Liver (tissue), 9 donors: ENCODE measurements around the gene TRIML1. TPM values are rescaled to one million over a fixed set of nuclear protein-coding genes. Genes with fewer than 3 reads are reported as not detected.

Experiments
- DNase-seq: peaks from one replicate; pipeline ENCODE4 v3.0.0-alpha.2; 2017; ENCODE audit warnings: low spot score
- H3K27ac ChIP-seq, 2 donors: one replicate each; pipeline ENCODE4 v1.7.0; 2013; ENCODE audit warnings: inconsistent platforms in 2 of 2, low read length in 2 of 2, control low read depth in 1 of 2, low read depth in 1 of 2, mild to moderate bottlenecking in 1 of 2
- H3K27me3 ChIP-seq, 4 donors: one replicate each; pipeline versions ENCODE4 v1.6.1 to v1.7.0; 2013; ENCODE audit warnings: low read length in 3 of 4, inconsistent platforms in 1 of 4, mild to moderate bottlenecking in 1 of 4, moderate library complexity in 1 of 4; ENCODE audit not compliant: control insufficient read depth in 4 of 4, insufficient read depth in 4 of 4
- H3K36me3 ChIP-seq, 4 donors: one replicate each; pipeline versions ENCODE4 v1.6.1 to v1.7.0; 2013; ENCODE audit warnings: low read length in 3 of 4, mild to moderate bottlenecking in 3 of 4, low read depth in 1 of 4, moderate library complexity in 1 of 4; ENCODE audit not compliant: control insufficient read depth in 4 of 4, insufficient read depth in 3 of 4
- H3K4me1 ChIP-seq, 4 donors: one replicate each; pipeline versions ENCODE4 v1.6.1 to v1.7.0; 2013; ENCODE audit warnings: low read length in 3 of 4, mild to moderate bottlenecking in 3 of 4, moderate library complexity in 1 of 4; ENCODE audit not compliant: control insufficient read depth in 4 of 4, insufficient read depth in 4 of 4
- H3K4me3 ChIP-seq, 3 donors: one replicate each; pipeline versions ENCODE4 v1.6.1 to v1.7.0; 2013; ENCODE audit warnings: low read length in 3 of 3, control low read depth in 1 of 3, low read depth in 1 of 3, mild to moderate bottlenecking in 1 of 3
- H3K9ac ChIP-seq, 2 donors: one replicate each; pipeline ENCODE4 v1.7.0; 2013; ENCODE audit warnings: low read length in 2 of 2, mild to moderate bottlenecking in 2 of 2, moderate library complexity in 2 of 2, control low read depth in 1 of 2, low read depth in 1 of 2
- H3K9me3 ChIP-seq, 4 donors: one replicate each; pipeline versions ENCODE4 v1.6.1 to v1.7.0; 2013; ENCODE audit warnings: low read length in 3 of 4; ENCODE audit not compliant: control insufficient read depth in 4 of 4
- FOXA1 ChIP-seq: IDR thresholded peaks from 2 replicates; pipeline ENCODE4 v1.6.1; 2016; ENCODE audit warnings: antibody characterized with exemption
- FOXA2 ChIP-seq: IDR thresholded peaks from 2 replicates; pipeline ENCODE4 v1.6.1; 2016; ENCODE audit warnings: antibody characterized with exemption
- GABPA ChIP-seq, 2 donors: IDR thresholded peaks in 1 of 2; conservative IDR thresholded peaks in 1 of 2; 2 replicates each; pipeline ENCODE4 v1.6.1; 2016; ENCODE audit warnings: antibody characterized with exemption in 2 of 2, mild to moderate bottlenecking in 1 of 2, moderate library complexity in 1 of 2
- HNF4A ChIP-seq, 2 donors: conservative IDR thresholded peaks; 2 replicates each; pipeline ENCODE4 v1.6.1; 2016; ENCODE audit warnings: antibody characterized with exemption in 2 of 2, mild to moderate bottlenecking in 2 of 2
- HNF4G ChIP-seq: IDR thresholded peaks from 2 replicates; pipeline ENCODE4 v1.6.1; 2016; ENCODE audit warnings: antibody characterized with exemption
- JUND ChIP-seq, 2 donors: IDR thresholded peaks; 2 replicates each; pipeline ENCODE4 v1.6.1; 2016; ENCODE audit warnings: antibody characterized with exemption in 2 of 2
- NR2F2 ChIP-seq: IDR thresholded peaks from 2 replicates; pipeline ENCODE4 v1.6.1; 2016; ENCODE audit warnings: antibody characterized with exemption
- RAD21 ChIP-seq, 2 donors: IDR thresholded peaks; 2 replicates each; pipeline ENCODE4 v1.6.1; 2016; ENCODE audit warnings: antibody characterized with exemption in 2 of 2, mild to moderate bottlenecking in 2 of 2
- RXRA ChIP-seq, 2 donors: IDR thresholded peaks; 2 replicates each; pipeline ENCODE4 v1.6.1; 2017 to 2018; ENCODE audit warnings: antibody characterized with exemption in 2 of 2, mild to moderate bottlenecking in 1 of 2
- SP1 ChIP-seq: IDR thresholded peaks from 2 replicates; pipeline ENCODE4 v1.6.1; 2018; ENCODE audit warnings: antibody characterized with exemption, mild to moderate bottlenecking
- YY1 ChIP-seq: IDR thresholded peaks from 2 replicates; pipeline ENCODE4 v1.6.1; 2016; ENCODE audit warnings: antibody characterized with exemption, mild to moderate bottlenecking
- WGBS: extraction: QIAGEN DNeasy Blood & Tissue Kit; methylation state at CpG from one replicate; pipeline ENCODE4 v1.1.7; 2013; 5-methylcytosine and 5-hydroxymethylcytosine counted together
- polyA plus RNA-seq, 2 donors: library from polyadenylated mRNA; stranded (reverse) in 1 of 2; unstranded in 1 of 2; fragments of 200-250 nt in 1 of 2; fragments of >200 nt in 1 of 2; fragmentation: Nextera tagmentation in 1 of 2; extraction: Ambion mirVana in 1 of 2; gene quantifications; one replicate each; pipeline versions ENCODE4 v1.2.1 to v1.2.3, GENCODE V29; 2013 to 2015
- total RNA-seq, 2 donors: library from RNA; depleted of rRNA; stranded (reverse); fragments of >200 nt; gene quantifications; one replicate each; pipeline ENCODE4 v1.2.3, GENCODE V29; 2014
- TF ChIP-seq, protein P1 (sequence below): fragments of 150-350 bp; IDR thresholded peaks from 2 replicates; pipeline ENCODE4 v1.5.1; 2017; ENCODE audit warnings: improper control_type of control experiment, low read depth, low read length; ENCODE audit not compliant: missing input control
- TF ChIP-seq, protein P2 (sequence below): IDR thresholded peaks from 2 replicates; pipeline ENCODE4 v1.6.1; 2016; ENCODE audit warnings: antibody characterized with exemption
- TF ChIP-seq, protein P3 (sequence below): IDR thresholded peaks from 2 replicates; pipeline ENCODE4 v1.6.1; 2016; ENCODE audit warnings: antibody characterized with exemption
- TF ChIP-seq, protein P4 (sequence below): IDR thresholded peaks from 2 replicates; pipeline ENCODE4 v1.6.1; 2016; ENCODE audit warnings: antibody characterized with exemption
- TF ChIP-seq, protein P5 (sequence below): IDR thresholded peaks from 2 replicates; pipeline ENCODE4 v1.6.1; 2016; ENCODE audit warnings: antibody characterized with exemption, mild to moderate bottlenecking
- donor health status: healthy.
- donor health status: healthy.
- donor health status: healthy.
- donor health status: healthy.
- donor health status: healthy.

Gene TRIML1
- total and polyA plus RNA-seq, 4 donors = not detected

DNA sequence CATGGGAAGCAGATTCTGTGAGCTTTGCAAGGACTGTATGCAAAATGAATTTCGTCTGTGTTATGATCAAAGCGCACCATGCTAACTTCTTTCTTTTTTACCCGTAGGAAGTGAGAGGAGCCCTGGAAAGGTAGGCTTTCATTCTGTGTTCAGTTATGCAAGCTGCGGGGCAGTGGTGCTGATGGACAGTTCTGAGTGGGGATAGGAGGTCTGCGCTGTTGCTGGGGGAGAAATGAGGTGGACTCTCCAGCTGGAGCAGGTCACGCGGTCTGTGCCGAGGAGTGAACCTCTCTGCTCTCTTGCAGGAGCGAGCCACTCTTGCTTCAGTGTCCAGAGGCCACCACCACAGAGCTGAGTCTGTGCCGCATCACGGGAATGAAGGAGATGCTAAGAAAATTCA is 4.5 kb downstream of the TRIML1 start:
- no peak overlapping the region for H3K27ac ChIP-seq
- no peak for TF ChIP-seq HNF4G
- no peak for TF ChIP-seq NR2F2
- no peak for TF ChIP-seq FOXA1
- TF ChIP-seq, protein P1, sequence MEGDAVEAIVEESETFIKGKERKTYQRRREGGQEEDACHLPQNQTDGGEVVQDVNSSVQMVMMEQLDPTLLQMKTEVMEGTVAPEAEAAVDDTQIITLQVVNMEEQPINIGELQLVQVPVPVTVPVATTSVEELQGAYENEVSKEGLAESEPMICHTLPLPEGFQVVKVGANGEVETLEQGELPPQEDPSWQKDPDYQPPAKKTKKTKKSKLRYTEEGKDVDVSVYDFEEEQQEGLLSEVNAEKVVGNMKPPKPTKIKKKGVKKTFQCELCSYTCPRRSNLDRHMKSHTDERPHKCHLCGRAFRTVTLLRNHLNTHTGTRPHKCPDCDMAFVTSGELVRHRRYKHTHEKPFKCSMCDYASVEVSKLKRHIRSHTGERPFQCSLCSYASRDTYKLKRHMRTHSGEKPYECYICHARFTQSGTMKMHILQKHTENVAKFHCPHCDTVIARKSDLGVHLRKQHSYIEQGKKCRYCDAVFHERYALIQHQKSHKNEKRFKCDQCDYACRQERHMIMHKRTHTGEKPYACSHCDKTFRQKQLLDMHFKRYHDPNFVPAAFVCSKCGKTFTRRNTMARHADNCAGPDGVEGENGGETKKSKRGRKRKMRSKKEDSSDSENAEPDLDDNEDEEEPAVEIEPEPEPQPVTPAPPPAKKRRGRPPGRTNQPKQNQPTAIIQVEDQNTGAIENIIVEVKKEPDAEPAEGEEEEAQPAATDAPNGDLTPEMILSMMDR = no peak
- TF ChIP-seq FOXA2 = no peak
- TF ChIP-seq HNF4A (conservative IDR thresholded peaks at IDR 0.05) = no peak
- TF ChIP-seq, protein P2, sequence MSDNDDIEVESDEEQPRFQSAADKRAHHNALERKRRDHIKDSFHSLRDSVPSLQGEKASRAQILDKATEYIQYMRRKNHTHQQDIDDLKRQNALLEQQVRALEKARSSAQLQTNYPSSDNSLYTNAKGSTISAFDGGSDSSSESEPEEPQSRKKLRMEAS = no peak
- TF ChIP-seq, protein P3, sequence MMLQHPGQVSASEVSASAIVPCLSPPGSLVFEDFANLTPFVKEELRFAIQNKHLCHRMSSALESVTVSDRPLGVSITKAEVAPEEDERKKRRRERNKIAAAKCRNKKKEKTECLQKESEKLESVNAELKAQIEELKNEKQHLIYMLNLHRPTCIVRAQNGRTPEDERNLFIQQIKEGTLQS = no peak
- TF ChIP-seq GABPA (IDR thresholded peaks at IDR 0.05 in 1 of 2, conservative IDR thresholded peaks at IDR 0.05 in 1 of 2) = no peak
- TF ChIP-seq RAD21 (IDR thresholded peaks at IDR 0.05) = no peak
- TF ChIP-seq JUND (IDR thresholded peaks at IDR 0.05) = no peak
- TF ChIP-seq YY1 = no peak

DNA sequence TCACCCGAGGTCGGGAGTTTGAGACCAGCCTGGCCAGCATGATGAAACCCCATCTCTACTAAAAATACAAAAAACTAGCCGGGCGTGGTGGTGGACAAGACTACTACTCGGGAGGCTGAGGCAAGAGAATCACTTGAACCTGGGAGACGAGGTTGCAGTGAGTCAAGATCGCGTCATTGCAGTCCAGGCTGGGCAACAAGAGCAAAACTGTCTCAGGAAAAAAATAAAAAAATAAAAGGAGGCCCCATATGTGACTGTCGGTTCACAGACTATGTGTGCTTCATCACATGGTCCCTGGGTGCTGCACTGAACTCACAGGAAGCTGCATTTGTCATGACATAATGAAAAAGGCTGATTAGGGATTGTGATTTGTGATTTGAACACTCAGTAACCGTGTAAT is 6.4 kb downstream of the TRIML1 start:
- Histone ChIP-seq H3K36me3 (no peaks in the 10 kb centered on the region), H3K27me3 (no peaks in the 10 kb centered on the region), H3K4me3 (no peak overlapping the region), H3K4me1 (no peaks in the 10 kb centered on the region), H3K9ac (no peak overlapping the region), H3K9me3 (no peaks in the 10 kb centered on the region), H3K27ac (no peak overlapping the region)
- TF ChIP-seq FOXA2 (no peak), GABPA (IDR thresholded peaks at IDR 0.05 in 1 of 2, conservative IDR thresholded peaks at IDR 0.05 in 1 of 2) (no peak), FOXA1 (no peak), HNF4G (no peak), SP1 (no peak), NR2F2 (no peak), RXRA (IDR thresholded peaks at IDR 0.05) (no peak)
- TF ChIP-seq, protein P3 = no peak
- TF ChIP-seq, protein P2 = no peak
- WGBS = 80% methylated on average over 10 of the region's 10 CpGs
- DNase-seq = no peak

More for the DNA sequence above, 4.5 kb downstream of the TRIML1 start:
- Histone ChIP-seq H3K9me3 (peaks cover 0 to 2% (median 0%) of the 10 kb centered on the region in 4 donors), H3K27me3 (no peaks in the 10 kb centered on the region), H3K9ac (no peak overlapping the region), H3K4me3 (no peak overlapping the region), H3K36me3 (no peaks in the 10 kb centered on the region), H3K4me1 (no peaks in the 10 kb centered on the region)
- no peak for DNase-seq
- 79% methylated on average over 11 of the region's 11 CpGs for WGBS

DNA sequence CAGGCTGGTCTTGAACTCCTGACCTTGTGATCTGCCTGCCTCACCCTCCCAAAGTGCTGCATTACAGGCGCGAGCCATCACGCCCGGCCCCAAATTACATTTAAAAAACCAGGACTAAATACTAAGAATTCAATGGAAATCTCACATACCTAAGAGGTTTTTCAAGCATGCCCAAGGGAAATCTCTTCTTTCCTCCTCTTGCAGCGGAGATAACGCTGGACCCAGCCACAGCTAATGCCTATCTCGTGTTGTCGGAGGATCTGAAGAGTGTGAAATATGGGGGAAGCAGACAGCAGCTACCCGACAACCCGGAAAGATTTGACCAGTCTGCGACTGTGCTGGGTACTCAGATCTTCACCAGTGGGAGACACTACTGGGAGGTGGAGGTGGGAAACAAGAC is 7.4 kb downstream of the TRIML1 start:
- DNase-seq = no peak
- Histone ChIP-seq H3K9me3 (no peaks in the 10 kb centered on the region), H3K4me3 (no peak overlapping the region), H3K36me3 (no peaks in the 10 kb centered on the region), H3K27me3 (no peaks in the 10 kb centered on the region), H3K4me1 (no peaks in the 10 kb centered on the region), H3K27ac (no peak overlapping the region), H3K9ac (no peak overlapping the region)
- WGBS = 82% methylated on average over 11 of the region's 11 CpGs
- TF ChIP-seq, protein P2 = no peak
- TF ChIP-seq, protein P4, sequence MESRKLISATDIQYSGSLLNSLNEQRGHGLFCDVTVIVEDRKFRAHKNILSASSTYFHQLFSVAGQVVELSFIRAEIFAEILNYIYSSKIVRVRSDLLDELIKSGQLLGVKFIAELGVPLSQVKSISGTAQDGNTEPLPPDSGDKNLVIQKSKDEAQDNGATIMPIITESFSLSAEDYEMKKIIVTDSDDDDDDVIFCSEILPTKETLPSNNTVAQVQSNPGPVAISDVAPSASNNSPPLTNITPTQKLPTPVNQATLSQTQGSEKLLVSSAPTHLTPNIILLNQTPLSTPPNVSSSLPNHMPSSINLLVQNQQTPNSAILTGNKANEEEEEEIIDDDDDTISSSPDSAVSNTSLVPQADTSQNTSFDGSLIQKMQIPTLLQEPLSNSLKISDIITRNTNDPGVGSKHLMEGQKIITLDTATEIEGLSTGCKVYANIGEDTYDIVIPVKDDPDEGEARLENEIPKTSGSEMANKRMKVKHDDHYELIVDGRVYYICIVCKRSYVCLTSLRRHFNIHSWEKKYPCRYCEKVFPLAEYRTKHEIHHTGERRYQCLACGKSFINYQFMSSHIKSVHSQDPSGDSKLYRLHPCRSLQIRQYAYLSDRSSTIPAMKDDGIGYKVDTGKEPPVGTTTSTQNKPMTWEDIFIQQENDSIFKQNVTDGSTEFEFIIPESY = no peak
- no peak for TF ChIP-seq FOXA2
- TF ChIP-seq, protein P3 = no peak
- TF ChIP-seq HNF4G = no peak
- no peak for TF ChIP-seq NR2F2
- no peak for TF ChIP-seq RXRA (IDR thresholded peaks at IDR 0.05)
- no peak for TF ChIP-seq FOXA1
- TF ChIP-seq YY1 = no peak
- no peak for TF ChIP-seq JUND (IDR thresholded peaks at IDR 0.05)
- TF ChIP-seq, protein P5, sequence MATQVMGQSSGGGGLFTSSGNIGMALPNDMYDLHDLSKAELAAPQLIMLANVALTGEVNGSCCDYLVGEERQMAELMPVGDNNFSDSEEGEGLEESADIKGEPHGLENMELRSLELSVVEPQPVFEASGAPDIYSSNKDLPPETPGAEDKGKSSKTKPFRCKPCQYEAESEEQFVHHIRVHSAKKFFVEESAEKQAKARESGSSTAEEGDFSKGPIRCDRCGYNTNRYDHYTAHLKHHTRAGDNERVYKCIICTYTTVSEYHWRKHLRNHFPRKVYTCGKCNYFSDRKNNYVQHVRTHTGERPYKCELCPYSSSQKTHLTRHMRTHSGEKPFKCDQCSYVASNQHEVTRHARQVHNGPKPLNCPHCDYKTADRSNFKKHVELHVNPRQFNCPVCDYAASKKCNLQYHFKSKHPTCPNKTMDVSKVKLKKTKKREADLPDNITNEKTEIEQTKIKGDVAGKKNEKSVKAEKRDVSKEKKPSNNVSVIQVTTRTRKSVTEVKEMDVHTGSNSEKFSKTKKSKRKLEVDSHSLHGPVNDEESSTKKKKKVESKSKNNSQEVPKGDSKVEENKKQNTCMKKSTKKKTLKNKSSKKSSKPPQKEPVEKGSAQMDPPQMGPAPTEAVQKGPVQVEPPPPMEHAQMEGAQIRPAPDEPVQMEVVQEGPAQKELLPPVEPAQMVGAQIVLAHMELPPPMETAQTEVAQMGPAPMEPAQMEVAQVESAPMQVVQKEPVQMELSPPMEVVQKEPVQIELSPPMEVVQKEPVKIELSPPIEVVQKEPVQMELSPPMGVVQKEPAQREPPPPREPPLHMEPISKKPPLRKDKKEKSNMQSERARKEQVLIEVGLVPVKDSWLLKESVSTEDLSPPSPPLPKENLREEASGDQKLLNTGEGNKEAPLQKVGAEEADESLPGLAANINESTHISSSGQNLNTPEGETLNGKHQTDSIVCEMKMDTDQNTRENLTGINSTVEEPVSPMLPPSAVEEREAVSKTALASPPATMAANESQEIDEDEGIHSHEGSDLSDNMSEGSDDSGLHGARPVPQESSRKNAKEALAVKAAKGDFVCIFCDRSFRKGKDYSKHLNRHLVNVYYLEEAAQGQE = no peak
